Nephron progenitor cell (in vitro differentiated cells): Measurements from ENCODE around the gene ZNRF1.

Experiments
- DNase-seq: peaks from one replicate; pipeline ENCODE4 v3.0.0; 2021
- H3K27ac Mint-ChIP-seq: 2 replicates; pipeline ENCODE4 v1.8.0; 2021; ENCODE audit warnings: mild to moderate bottlenecking, moderate library complexity, mixed read lengths
- H3K27me3 Mint-ChIP-seq: 2 replicates; pipeline ENCODE4 v1.8.0; 2021; ENCODE audit warnings: mild to moderate bottlenecking, low read depth, mixed read lengths; ENCODE audit not compliant: poor library complexity
- H3K36me3 Mint-ChIP-seq: 2 replicates; pipeline ENCODE4 v1.8.0; 2021; ENCODE audit warnings: low read depth, mixed read lengths
- H3K4me1 Mint-ChIP-seq: 2 replicates; pipeline ENCODE4 v1.8.0; 2021; ENCODE audit warnings: mixed read lengths
- H3K4me3 Mint-ChIP-seq: 2 replicates; pipeline ENCODE4 v1.8.0; 2021; ENCODE audit warnings: mild to moderate bottlenecking, moderate library complexity, mixed read lengths
- H3K9me3 Mint-ChIP-seq: 2 replicates; pipeline ENCODE4 v1.8.0; 2021; ENCODE audit warnings: mild to moderate bottlenecking, moderate library complexity, mixed read lengths
- CTCF ChIP-seq: fragments of 200-600 bp; sonication (generic); IDR thresholded peaks from 2 replicates; pipeline ENCODE4 v1.5.0; 2021; ENCODE audit warnings: antibody characterized with exemption

ZNRF1 gene

GRCh38 chr16:75097941-75098901, 99.4 kb downstream of the ZNRF1 start:
- H3K9me3 Mint-ChIP-seq = no peaks in the 10 kb centered on the region
- H3K4me1 Mint-ChIP-seq = peaks cover 35% of the 10 kb centered on the region
- H3K27ac Mint-ChIP-seq = no peak overlapping the region
- H3K27me3 Mint-ChIP-seq = no peaks in the 10 kb centered on the region
- TF ChIP-seq CTCF = no peak
- H3K36me3 Mint-ChIP-seq = peaks cover 15% of the 10 kb centered on the region
- no peak overlapping the region for H3K4me3 Mint-ChIP-seq
- DNase-seq = no peak

GRCh38 chr16:75099075-75099667, 100.3 kb downstream of the ZNRF1 start:
- Mint-ChIP-seq H3K4me3 (no peak overlapping the region), H3K36me3 (peaks cover 25% of the 10 kb centered on the region), H3K27ac (peak overlapping the region; percentile 51), H3K4me1 (peaks cover 35% of the 10 kb centered on the region), H3K27me3 (peaks cover under 1% of the 10 kb centered on the region), H3K9me3 (no peaks in the 10 kb centered on the region)
- DNase-seq = no peak
- no peak for TF ChIP-seq CTCF

GRCh38 chr16:75099738-75100602, 101.1 kb downstream of the ZNRF1 start:
- H3K27ac Mint-ChIP-seq = peak overlapping the region; percentile 51

GRCh38 chr16:75100603-75100990, 101.8 kb downstream of the ZNRF1 start:
- H3K27ac Mint-ChIP-seq = peak overlapping the region; percentile 48
- peaks cover 44% of the 10 kb centered on the region for H3K4me1 Mint-ChIP-seq
- peaks cover 31% of the 10 kb centered on the region for H3K36me3 Mint-ChIP-seq
- H3K27me3 Mint-ChIP-seq = peaks cover 3% of the 10 kb centered on the region
- H3K9me3 Mint-ChIP-seq = no peaks in the 10 kb centered on the region
- DNase-seq = no peak
- no peak overlapping the region for H3K4me3 Mint-ChIP-seq
- TF ChIP-seq CTCF = no peak

More at GRCh38 chr16:75099738-75100602, 101.1 kb downstream of the ZNRF1 start:
- Mint-ChIP-seq H3K4me1 (peaks cover 41% of the 10 kb centered on the region), H3K36me3 (peaks cover 31% of the 10 kb centered on the region), H3K27me3 (peaks cover 3% of the 10 kb centered on the region), H3K9me3 (no peaks in the 10 kb centered on the region), H3K4me3 (no peak overlapping the region)
- no peak for TF ChIP-seq CTCF
- DNase-seq = no peak

GRCh38 chr16:75101635-75102034, 102.8 kb downstream of the ZNRF1 start:
- H3K9me3 Mint-ChIP-seq = no peaks in the 10 kb centered on the region
- peaks cover 51% of the 10 kb centered on the region for H3K4me1 Mint-ChIP-seq
- peaks cover 26% of the 10 kb centered on the region for H3K36me3 Mint-ChIP-seq
- H3K4me3 Mint-ChIP-seq = no peak overlapping the region
- DNase-seq = no peak
- H3K27me3 Mint-ChIP-seq = peaks cover 3% of the 10 kb centered on the region
- no peak overlapping the region for H3K27ac Mint-ChIP-seq
- TF ChIP-seq CTCF = no peak
